DMS153 treated with DMSO at 0.1 percent for 48 hours (cell line): ENCODE results near the gene ACOT8.
"Not testable (repeated sequence)": the region's sequence is repeated elsewhere in the genome, so short reads cannot be mapped to it uniquely, and the experiment has no call there.

Experiments used
- DNase-seq: peaks from one replicate; lab custom pipeline; 2025; ENCODE audit not compliant: unreplicated experiment; lab: John Stamatoyannopoulos, UW

Gene ACOT8

DNA sequence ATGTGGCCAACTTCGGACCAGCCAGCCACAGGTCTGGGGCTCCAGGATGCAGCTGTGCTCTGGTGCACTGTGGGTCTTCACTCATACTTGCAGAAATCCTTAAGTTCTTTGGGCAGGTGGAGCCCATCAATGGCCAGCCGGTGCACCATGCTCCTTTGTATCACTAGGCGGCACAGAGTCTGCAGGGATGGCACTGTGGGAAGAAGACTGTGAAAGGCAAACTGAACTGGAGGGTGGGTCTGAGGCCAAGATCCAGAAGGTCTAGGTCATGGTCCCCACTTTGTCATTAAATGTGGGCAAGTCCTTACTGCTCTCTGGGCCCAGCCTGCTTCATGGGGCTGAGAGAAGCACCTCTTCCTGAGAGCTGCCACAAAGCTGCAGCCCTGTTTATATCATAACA, 31.5 kb upstream of the ACOT8 start:
- DNase-seq: no peak

- no peak for DNase-seq
These were observed 30.1 kb upstream of the ACOT8 start, which contains the start of gene SPATA25 for GRCh38 chr20:45887346-45887715. Gene SPATA25 (minus strand): TSS chr20:45887622. CDS start chr20:45887590, 32 bp downstream.

- no peak for DNase-seq
These were observed 29.6 kb upstream of the ACOT8 start for GRCh38 chr20:45886590-45887345.

DNA sequence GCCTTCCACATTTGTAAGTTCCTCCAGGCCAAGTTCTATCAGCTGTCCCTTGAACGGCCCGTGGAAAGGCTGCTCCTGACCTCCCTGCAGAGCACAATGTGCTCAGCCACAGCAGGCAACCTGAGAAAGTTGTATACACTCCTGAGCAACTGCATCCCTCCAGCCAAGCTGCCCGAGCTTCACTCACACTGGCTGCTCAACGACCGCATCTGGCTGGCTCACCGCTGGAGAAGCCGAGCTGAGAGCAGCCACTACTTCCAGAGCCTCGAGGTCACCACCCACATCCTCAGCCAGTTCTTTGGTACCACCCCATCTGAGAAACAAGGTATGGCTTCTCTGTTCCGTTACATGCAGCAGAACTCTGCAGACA, 25.9 kb upstream of the ACOT8 start:
- no peak for DNase-seq

DNA sequence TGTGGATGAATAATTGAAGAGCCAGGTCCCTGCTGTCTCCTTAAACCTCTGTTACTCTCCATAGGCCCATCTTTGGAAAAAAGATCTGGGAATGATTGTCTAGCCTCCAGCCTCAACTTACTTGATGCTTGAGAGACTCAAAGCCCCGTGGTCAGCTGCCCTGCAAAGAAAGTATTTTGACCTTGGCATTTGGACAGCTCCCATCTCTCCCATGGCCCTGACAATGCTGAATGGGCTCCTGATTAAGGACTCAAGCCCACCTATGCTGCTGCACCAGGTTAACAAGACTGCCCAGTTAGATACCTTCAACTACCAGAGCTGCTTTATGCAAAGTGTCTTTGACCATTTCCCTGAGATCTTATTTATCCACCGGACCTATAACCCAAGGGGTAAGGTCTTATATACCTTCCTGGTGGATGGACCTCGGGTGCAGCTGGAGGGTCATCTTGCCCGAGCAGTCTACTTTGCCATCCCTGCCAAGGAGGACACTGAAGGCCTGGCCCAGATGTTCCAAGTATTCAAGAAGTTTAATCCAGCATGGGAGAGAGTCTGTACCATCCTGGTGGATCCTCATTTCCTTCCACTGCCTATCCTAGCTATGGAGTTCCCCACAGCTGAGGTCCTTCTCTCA, 25.4 kb upstream of the ACOT8 start:
- no peak for DNase-seq

DNA sequence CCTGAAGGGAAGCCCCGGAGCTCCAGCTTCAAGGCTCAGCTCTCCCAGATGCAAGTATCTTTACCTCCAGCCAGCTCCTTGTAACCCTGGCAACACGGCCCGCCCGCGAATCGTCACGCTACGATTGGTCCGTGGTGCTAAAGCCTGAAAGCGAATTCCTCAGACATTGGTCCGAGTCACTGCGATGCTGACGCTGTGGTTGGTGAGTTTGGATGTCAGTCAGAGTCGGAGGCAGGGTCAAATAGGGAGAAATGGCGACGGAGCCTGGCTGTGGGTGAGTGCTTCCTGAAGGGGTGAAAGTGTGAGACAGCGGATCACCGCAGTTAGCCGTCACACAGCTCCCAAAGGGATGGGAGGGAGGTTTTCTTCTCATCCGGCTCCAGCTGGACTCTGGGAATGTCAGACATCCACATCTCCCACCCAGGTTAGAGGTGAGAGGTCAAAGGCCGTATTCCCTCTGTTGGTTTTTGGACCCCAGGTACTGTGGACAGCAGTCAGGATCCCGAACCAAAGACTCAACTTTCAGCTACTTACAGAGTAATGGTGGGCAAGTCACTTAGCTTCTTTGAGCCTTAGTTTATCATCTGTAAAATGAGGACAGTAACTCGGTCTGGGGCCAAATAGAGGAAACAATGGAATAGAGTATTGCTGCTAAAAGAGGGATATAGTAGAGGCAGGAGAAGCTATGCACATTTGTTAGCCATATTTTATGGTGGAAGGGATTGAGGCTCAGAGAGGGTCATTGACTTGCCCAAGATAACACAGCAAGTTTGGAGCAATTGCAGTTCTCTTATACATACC, 24.0 kb upstream of the ACOT8 start, which contains the start of gene ZSWIM1:
ZSWIM1 (plus strand) TSS at position 240 of the 801 bp plus-strand sequence. CDS start 1,366 bp downstream, outside the sequence.
- DNase-seq: peak; percentile 96

GRCh38 chr20:45878076-45878761, 21.0 kb upstream of the ACOT8 start:
- DNase-seq: no peak

DNA sequence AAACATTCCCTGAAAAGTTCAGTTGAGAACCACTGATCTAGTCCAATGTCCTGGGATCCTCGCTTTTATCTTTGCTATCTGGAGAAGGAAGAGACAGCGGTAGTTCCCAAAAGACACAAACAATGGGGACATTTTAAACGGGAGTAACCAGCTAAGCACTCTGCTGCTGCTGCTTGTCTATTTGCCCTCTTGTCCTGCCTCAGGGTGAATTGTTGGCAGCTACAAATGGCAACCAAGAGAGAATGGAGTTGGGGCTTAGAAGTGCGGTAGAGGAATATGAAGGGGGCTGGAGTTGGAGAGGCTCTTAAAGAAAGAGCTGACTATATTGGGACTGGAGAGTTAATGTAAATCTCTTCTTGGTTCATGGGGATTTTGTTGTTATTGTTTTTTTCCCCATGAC, 17.4 kb upstream of the ACOT8 start:
- DNase-seq: no peak

GRCh38 chr20:45874104-45874481, 16.9 kb upstream of the ACOT8 start:
- not testable (repeated sequence) for DNase-seq

- DNase-seq: no peak
These were observed 16.4 kb upstream of the ACOT8 start for GRCh38 chr20:45873409-45874103.

DNA sequence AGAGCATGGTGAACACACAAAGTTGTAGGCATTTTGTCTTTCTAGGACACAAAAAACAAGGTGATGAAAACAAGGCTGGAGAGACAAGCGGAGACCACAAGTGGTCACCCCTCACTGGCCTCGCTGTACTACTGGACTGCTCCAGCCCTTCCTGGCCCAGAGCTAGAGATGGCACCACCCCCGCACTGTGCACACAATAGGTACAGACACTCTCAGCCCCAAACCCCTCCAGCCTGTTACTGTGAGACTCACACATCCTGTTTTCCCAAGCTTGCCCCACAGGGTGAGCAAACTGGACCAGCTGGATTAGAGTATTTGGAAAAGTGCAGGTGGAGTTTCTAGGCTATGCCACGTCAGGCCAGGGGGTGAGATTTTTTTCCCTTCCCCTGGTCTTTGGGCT, 15.4 kb upstream of the ACOT8 start:
- DNase-seq: no peak

GRCh38 chr20:45867819-45868176, 10.6 kb upstream of the ACOT8 start:
- DNase-seq: no peak

- DNase-seq: no peak
These were observed 10.1 kb upstream of the ACOT8 start for GRCh38 chr20:45867136-45867818.

DNA sequence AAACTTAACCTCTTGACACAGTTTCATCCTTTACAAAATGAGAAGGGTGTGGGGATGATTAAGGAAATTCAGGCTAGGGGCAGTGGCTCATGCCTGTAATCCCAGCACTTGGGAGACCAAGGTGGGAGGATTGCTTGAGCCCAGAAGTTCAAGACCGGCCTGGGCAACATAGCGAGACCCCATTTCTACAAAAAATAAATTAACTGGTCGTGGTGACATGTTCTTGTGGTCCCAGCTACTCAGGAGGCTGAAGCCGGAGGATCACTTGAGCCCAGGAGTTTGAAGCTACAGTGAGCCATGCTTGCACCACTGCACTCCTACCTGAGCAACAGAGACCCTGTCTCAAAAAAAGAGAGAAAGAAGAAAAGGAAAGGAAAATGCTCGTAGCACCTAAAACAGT, 9.3 kb upstream of the ACOT8 start:
- no peak for DNase-seq

DNA sequence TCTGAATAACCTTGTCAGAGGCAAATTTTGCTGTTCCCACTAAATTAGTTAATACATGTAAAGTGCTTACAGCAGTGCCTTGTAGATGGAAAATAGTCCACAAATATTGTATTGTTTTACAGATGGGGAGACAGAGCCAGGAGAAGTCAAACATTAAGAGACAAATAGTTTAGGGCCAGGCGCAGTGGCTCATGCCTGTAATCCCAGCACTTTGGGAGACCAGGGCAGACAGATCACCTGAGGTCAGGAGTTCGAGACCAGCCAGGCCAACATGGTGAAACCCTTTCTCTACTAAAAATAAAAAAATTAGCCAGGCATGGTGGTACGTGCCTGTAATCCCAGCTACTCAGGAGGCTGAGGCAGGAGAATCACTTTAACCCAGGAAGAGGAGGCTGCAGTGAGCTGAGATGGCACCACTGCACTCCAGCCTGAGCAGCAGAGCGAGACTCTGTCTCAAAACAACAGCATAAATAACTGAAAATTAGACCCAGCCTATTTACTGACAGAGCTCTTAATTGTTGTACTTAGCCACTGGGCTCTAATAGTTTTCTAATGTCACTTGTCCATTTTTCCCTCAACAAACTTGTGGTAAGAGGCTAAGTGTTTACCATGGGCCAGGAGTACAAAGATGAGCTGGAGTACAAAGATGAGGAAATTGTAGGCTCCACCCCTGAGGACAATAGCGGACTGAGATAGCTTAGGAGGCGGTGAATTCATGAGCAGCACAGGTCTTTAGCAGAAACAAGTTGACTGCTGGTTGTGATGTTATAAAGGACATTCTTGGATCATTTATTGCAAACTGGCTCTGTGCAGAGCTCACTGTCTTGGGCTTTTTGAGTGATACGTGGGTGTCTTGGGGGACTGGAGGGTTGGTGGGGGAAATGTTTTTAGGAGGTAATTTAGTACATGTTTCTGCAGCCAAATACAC, 6.6 kb upstream of the ACOT8 start:
- peak; percentile 14 for DNase-seq

GRCh38 chr20:45861221-45862075, 4.3 kb upstream of the ACOT8 start:
- DNase-seq: peak; percentile 15

DNA sequence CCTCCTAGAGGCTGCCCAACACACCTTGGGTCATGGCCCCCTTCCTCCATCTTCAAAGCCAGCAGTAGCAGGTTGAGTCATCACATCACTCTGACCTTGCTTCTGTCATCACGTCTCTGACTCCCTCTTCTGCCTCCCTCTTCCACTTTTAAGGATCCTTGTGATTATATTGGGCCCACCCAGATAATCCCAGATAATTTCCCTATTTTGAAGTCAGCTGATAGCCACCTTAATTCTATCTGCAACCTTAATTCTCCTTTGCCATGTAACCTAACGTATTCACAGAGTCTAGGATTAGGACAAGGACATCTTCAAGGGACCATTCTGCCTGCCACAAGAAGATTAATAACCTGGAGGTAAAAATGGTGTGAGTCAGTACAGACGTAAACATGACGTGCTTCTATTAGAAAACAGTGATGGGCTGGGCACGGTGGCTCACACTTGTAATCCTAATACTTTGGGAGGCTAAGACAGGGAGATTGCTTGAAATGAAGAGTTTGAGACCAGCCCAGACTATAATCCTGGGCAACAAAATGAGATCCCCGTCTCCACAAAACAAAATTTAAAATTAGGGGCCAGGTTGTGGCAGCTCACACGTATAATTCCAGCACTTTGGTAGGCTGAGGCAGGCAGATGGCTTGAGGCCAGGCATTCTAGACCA, 3.5 kb upstream of the ACOT8 start:
- no peak for DNase-seq

- DNase-seq: no peak
These were observed 2.7 kb upstream of the ACOT8 start for GRCh38 chr20:45859916-45860315.
